ENCODE data around the gene DHX8.
"Not testable (repeated sequence)": the region's sequence is repeated elsewhere in the genome, so short reads cannot be mapped to it uniquely, and the experiment has no call there.

The DHX8 gene

GRCh38 chr17:43483674-43484551 is at the start of gene DHX8:
Gene DHX8 (plus strand): TSS chr17:43483975. CDS start chr17:43484038, 63 bp downstream.
- peak; percentile 97 for DNase-seq

- DNase-seq, result no peak
These were observed 48.9 kb upstream of the DHX8 start for GRCh38 chr17:43434902-43435319.

- DNase-seq, result no peak
These were observed 46.0 kb upstream of the DHX8 start for GRCh38 chr17:43437756-43438155.

GRCh38 chr17:43438626-43439025 is 45.1 kb upstream of the DHX8 start:
- DNase-seq, result no peak

- no peak for DNase-seq
These were observed 44.7 kb upstream of the DHX8 start for GRCh38 chr17:43439041-43439440.

GRCh38 chr17:43442711-43443110 is 41.1 kb upstream of the DHX8 start:
- DNase-seq, result no peak

- no peak for DNase-seq
These were observed 40.4 kb upstream of the DHX8 start for GRCh38 chr17:43443381-43443780.

GRCh38 chr17:43444223-43445008 is 39.4 kb upstream of the DHX8 start:
- DNase-seq, result no peak

GRCh38 chr17:43445009-43445589 is 38.7 kb upstream of the DHX8 start:
- DNase-seq, result no peak

- DNase-seq, result no peak
These were observed 37.0 kb upstream of the DHX8 start for GRCh38 chr17:43446773-43447172.

GRCh38 chr17:43448720-43449469 is 34.9 kb upstream of the DHX8 start:
- no peak for DNase-seq

GRCh38 chr17:43449470-43450248 is 34.1 kb upstream of the DHX8 start:
- DNase-seq, result no peak

GRCh38 chr17:43450791-43451190 is 33.0 kb upstream of the DHX8 start:
- DNase-seq, result not testable (repeated sequence)

- not testable (repeated sequence) for DNase-seq
These were observed 32.0 kb upstream of the DHX8 start for GRCh38 chr17:43451741-43452140.

- no peak for DNase-seq
These were observed 30.4 kb upstream of the DHX8 start for GRCh38 chr17:43453331-43453812.

- no peak for DNase-seq
These were observed 28.9 kb upstream of the DHX8 start for GRCh38 chr17:43454868-43455267.

GRCh38 chr17:43456029-43456428 is 27.7 kb upstream of the DHX8 start:
- DNase-seq, result no peak

GRCh38 chr17:43456661-43457361 is 27.0 kb upstream of the DHX8 start:
- peak; percentile 13 for DNase-seq

GRCh38 chr17:43457362-43457692 is 26.4 kb upstream of the DHX8 start:
- no peak for DNase-seq

- DNase-seq, result not testable (repeated sequence)
These were observed 23.9 kb upstream of the DHX8 start for GRCh38 chr17:43459878-43460277.

- DNase-seq, result no peak
These were observed 22.6 kb upstream of the DHX8 start for GRCh38 chr17:43461185-43461584.
